Uterus (tissue), 2 donors: ENCODE results near the gene HGD.

Source experiments
- CTCF ChIP-seq, 4 experiments: fragments of 200-600 bp in 2 of 4; fragments of 450-650 bp in 2 of 4; sonication (generic) in 2 of 4; IDR thresholded peaks; one replicate each; pipeline ENCODE4 v1.5.1; 2016 to 2019; ENCODE audit warnings: antibody characterized with exemption in 4 of 4, mild to moderate bottlenecking in 2 of 4, moderate library complexity in 1 of 4
- POLR2A ChIP-seq, 2 donors: fragments of 450-650 bp; IDR thresholded peaks; one replicate each; pipeline ENCODE4 v1.6.1; 2016; ENCODE audit warnings: antibody characterized with exemption in 2 of 2, mild to moderate bottlenecking in 1 of 2, moderate library complexity in 1 of 2

GRCh38 chr3:120661945-120662344 is 20.1 kb downstream of the HGD start:
- TF ChIP-seq CTCF (IDR thresholded peaks at IDR 0.05): no peak
- TF ChIP-seq POLR2A (IDR thresholded peaks at IDR 0.05): no peak
